OCI-LY7 (cell line): ENCODE results near the gene DDX39B.

Source experiments
- EZH2phosphoT487 ChIP-seq: fragments of 200-600 bp; sonication (generic); IDR thresholded peaks from 2 replicates; pipeline ENCODE4 v1.6.1; 2018; ENCODE audit warnings: low read depth, borderline replicate concordance, mild to moderate bottlenecking, mixed run types, antibody characterized with exemption, low read length, moderate library complexity, mixed read lengths
- TF ChIP-seq, protein P1 (sequence below): fragments of 200-600 bp; sonication (generic); conservative IDR thresholded peaks from 2 replicates; pipeline ENCODE4 v1.5.1; 2014; ENCODE audit warnings: mild to moderate bottlenecking, antibody characterized with exemption, low read length, moderate library complexity, mixed read lengths

- TF ChIP-seq, protein P1, sequence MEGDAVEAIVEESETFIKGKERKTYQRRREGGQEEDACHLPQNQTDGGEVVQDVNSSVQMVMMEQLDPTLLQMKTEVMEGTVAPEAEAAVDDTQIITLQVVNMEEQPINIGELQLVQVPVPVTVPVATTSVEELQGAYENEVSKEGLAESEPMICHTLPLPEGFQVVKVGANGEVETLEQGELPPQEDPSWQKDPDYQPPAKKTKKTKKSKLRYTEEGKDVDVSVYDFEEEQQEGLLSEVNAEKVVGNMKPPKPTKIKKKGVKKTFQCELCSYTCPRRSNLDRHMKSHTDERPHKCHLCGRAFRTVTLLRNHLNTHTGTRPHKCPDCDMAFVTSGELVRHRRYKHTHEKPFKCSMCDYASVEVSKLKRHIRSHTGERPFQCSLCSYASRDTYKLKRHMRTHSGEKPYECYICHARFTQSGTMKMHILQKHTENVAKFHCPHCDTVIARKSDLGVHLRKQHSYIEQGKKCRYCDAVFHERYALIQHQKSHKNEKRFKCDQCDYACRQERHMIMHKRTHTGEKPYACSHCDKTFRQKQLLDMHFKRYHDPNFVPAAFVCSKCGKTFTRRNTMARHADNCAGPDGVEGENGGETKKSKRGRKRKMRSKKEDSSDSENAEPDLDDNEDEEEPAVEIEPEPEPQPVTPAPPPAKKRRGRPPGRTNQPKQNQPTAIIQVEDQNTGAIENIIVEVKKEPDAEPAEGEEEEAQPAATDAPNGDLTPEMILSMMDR: no peak
- no peak for TF ChIP-seq EZH2phosphoT487
These were observed 2.9 kb upstream of the DDX39B start for GRCh38 chr6:31544676-31545075.
